Activated B cell treated with CpG ODN at 0.5 μM for 24 hours (primary cell): ENCODE results near the gene ALK. TPM values are rescaled to one million over a fixed set of nuclear protein-coding genes. Genes with fewer than 3 reads are reported as not detected.
"Not testable (repeated sequence)": the region's sequence is repeated elsewhere in the genome, so short reads cannot be mapped to it uniquely, and the experiment has no call there.

ENCODE experiments used
- ATAC-seq: fragments of 200-7000 bp; cut with Tn5 transposase; one replicate; pipeline ENCODE4 v1.10.0; 2021; ENCODE audit warnings: low read depth, mild to moderate bottlenecking, moderate library complexity
- CTCF ChIA-PET: fragments of 350-600 bp; sonication (Branson Sonifier 250); formaldehyde crosslinking; loops from one replicate; lab custom pipeline; 2021; ENCODE audit warnings: antibody characterized with exemption; lab: Charles Lee
- POLR2A ChIA-PET: fragments of 350-600 bp; sonication (Branson Sonifier 250); formaldehyde crosslinking; loops from one replicate; lab custom pipeline; 2021; ENCODE audit warnings: antibody characterized with exemption; lab: Charles Lee
- DNase-seq: peaks from one replicate; pipeline ENCODE4 v3.0.0; 2022
- H3K27ac Mint-ChIP-seq: one replicate; pipeline ENCODE4 v1.8.0; 2020; ENCODE audit warnings: mixed read lengths
- H3K27me3 Mint-ChIP-seq: one replicate; pipeline ENCODE4 v1.8.0; 2021; ENCODE audit warnings: mixed read lengths
- H3K36me3 Mint-ChIP-seq: one replicate; pipeline ENCODE4 v1.8.0; 2021; ENCODE audit warnings: low read depth, mixed read lengths
- H3K4me1 Mint-ChIP-seq: one replicate; pipeline ENCODE4 v1.8.0; 2021; ENCODE audit warnings: mixed read lengths
- H3K4me3 Mint-ChIP-seq: one replicate; pipeline ENCODE4 v1.8.0; 2020; ENCODE audit warnings: mild to moderate bottlenecking, mixed read lengths
- H3K9me3 Mint-ChIP-seq: one replicate; pipeline ENCODE4 v1.8.0; 2020; ENCODE audit warnings: mixed read lengths
- CTCF ChIP-seq: fragments of 200-600 bp; IDR thresholded peaks from one replicate; pipeline ENCODE4 v1.8.0; 2022; ENCODE audit warnings: antibody characterized with exemption, mild to moderate bottlenecking
- intact Hi-C: fragments of 100-400 bp; cut with micrococcal nuclease; formaldehyde crosslinking; loops from one replicate; pipeline ENCODE4 v1.15.1; 2024
- total RNA-seq: library from RNA; stranded (reverse); gene quantifications from 2 replicates; pipeline ENCODE4 v1.2.3, GENCODE V29; 2022

The ALK gene
- total RNA-seq, 1 donor from 2014 or later: not detected

- intact Hi-C loops: no loop called here
- no peak for TF ChIP-seq CTCF
- Mint-ChIP-seq H3K27ac (no peak overlapping the region), H3K4me3 (no peak overlapping the region), H3K27me3 (peaks cover 14% of the 10 kb centered on the region), H3K4me1 (no peaks in the 10 kb centered on the region), H3K9me3 (peaks cover 6% of the 10 kb centered on the region), H3K36me3 (no peaks in the 10 kb centered on the region)
- no peak for DNase-seq
- ChIA-PET CTCF (no interaction called here), POLR2A (no interaction called here)
- no peak for ATAC-seq
These were observed 658.6 kb downstream of the ALK start for GRCh38 chr2:29262681-29263260.

GRCh38 chr2:29261003-29261402 is 660.4 kb downstream of the ALK start:
- no peak overlapping the region for H3K27ac Mint-ChIP-seq
- peaks cover 6% of the 10 kb centered on the region for H3K9me3 Mint-ChIP-seq
- H3K27me3 Mint-ChIP-seq: peaks cover 11% of the 10 kb centered on the region
- no peak for TF ChIP-seq CTCF
- CTCF ChIA-PET: no interaction called here
- POLR2A ChIA-PET: no interaction called here
- no peaks in the 10 kb centered on the region for H3K36me3 Mint-ChIP-seq
- ATAC-seq: no peak
- no peak overlapping the region for H3K4me3 Mint-ChIP-seq
- intact Hi-C loops: no loop called here
- no peak for DNase-seq
- H3K4me1 Mint-ChIP-seq: no peaks in the 10 kb centered on the region

GRCh38 chr2:29260142-29260772 is 661.1 kb downstream of the ALK start:
- no peak overlapping the region for H3K27ac Mint-ChIP-seq
- H3K4me1 Mint-ChIP-seq: no peaks in the 10 kb centered on the region
- peaks cover 6% of the 10 kb centered on the region for H3K9me3 Mint-ChIP-seq
- POLR2A ChIA-PET: no interaction called here
- no peak overlapping the region for H3K4me3 Mint-ChIP-seq
- peaks cover 11% of the 10 kb centered on the region for H3K27me3 Mint-ChIP-seq
- DNase-seq: no peak
- CTCF ChIA-PET: no interaction called here
- no peak for ATAC-seq
- no peaks in the 10 kb centered on the region for H3K36me3 Mint-ChIP-seq
- TF ChIP-seq CTCF: no peak
- intact Hi-C loops: no loop called here

GRCh38 chr2:29259221-29259620 is 662.2 kb downstream of the ALK start:
- H3K4me3 Mint-ChIP-seq: no peak overlapping the region
- H3K9me3 Mint-ChIP-seq: peaks cover 6% of the 10 kb centered on the region
- no peaks in the 10 kb centered on the region for H3K4me1 Mint-ChIP-seq
- intact Hi-C loops: no loop called here
- DNase-seq (no peak), ATAC-seq (no peak)
- TF ChIP-seq CTCF: no peak
- ChIA-PET CTCF (no interaction called here), POLR2A (no interaction called here)
- H3K36me3 Mint-ChIP-seq: no peaks in the 10 kb centered on the region
- peaks cover 11% of the 10 kb centered on the region for H3K27me3 Mint-ChIP-seq
- H3K27ac Mint-ChIP-seq: no peak overlapping the region

- no peak for TF ChIP-seq CTCF
- no peaks in the 10 kb centered on the region for H3K4me1 Mint-ChIP-seq
- no peaks in the 10 kb centered on the region for H3K9me3 Mint-ChIP-seq
- no peak for ATAC-seq
- no peaks in the 10 kb centered on the region for H3K36me3 Mint-ChIP-seq
- no peak overlapping the region for H3K27ac Mint-ChIP-seq
- H3K4me3 Mint-ChIP-seq: no peak overlapping the region
- DNase-seq: no peak
- intact Hi-C loops: no loop called here
- POLR2A ChIA-PET: no interaction called here
- CTCF ChIA-PET: no interaction called here
- H3K27me3 Mint-ChIP-seq: peaks cover 2% of the 10 kb centered on the region
These were observed 666.4 kb downstream of the ALK start for GRCh38 chr2:29255004-29255403.

- ATAC-seq, DNase-seq, H3K9me3 Mint-ChIP-seq, H3K4me1 Mint-ChIP-seq, CTCF ChIA-PET, H3K4me3 Mint-ChIP-seq, POLR2A ChIA-PET, H3K36me3 Mint-ChIP-seq, H3K27me3 Mint-ChIP-seq, H3K27ac Mint-ChIP-seq, intact Hi-C loops: not testable (repeated sequence)
These were observed 667.7 kb downstream of the ALK start for GRCh38 chr2:29253495-29254275.
